Osteoblast (primary cell): ENCODE measurements around the gene GPR42. TPM values are rescaled to one million over a fixed set of nuclear protein-coding genes. Genes with fewer than 3 reads are reported as not detected.

Experiments used
- DNase-seq: peaks from one replicate; pipeline ENCODE4 v3.0.0; 2011; ENCODE audit warnings: low spot score, mixed read lengths; ENCODE audit not compliant: insufficient read length; ENCODE audit errors: missing footprints
- H2AFZ ChIP-seq: 2 replicates; pipeline ENCODE4 v1.6.0; 2011; ENCODE audit warnings: mild to moderate bottlenecking, low read length
- H3K27ac ChIP-seq: 2 replicates; pipeline ENCODE4 v1.5.1; 2011; ENCODE audit warnings: mild to moderate bottlenecking, low read depth, low read length, moderate library complexity
- H3K27me3 ChIP-seq: 2 replicates; pipeline ENCODE4 v1.6.0; 2012; ENCODE audit warnings: mild to moderate bottlenecking, control low read depth, inconsistent platforms, low read length, moderate library complexity; ENCODE audit not compliant: insufficient read depth
- H3K36me3 ChIP-seq: 2 replicates; pipeline ENCODE4 v1.5.1; 2011; ENCODE audit warnings: mild to moderate bottlenecking, low read length, control low read depth, moderate library complexity; ENCODE audit not compliant: insufficient read depth
- H3K4me1 ChIP-seq: 2 replicates; pipeline ENCODE4 v1.5.1; 2011; ENCODE audit warnings: mild to moderate bottlenecking, low read length, control low read depth, moderate library complexity; ENCODE audit not compliant: insufficient read depth
- H3K4me2 ChIP-seq: 2 replicates; pipeline ENCODE4 v1.6.0; 2011; ENCODE audit warnings: mild to moderate bottlenecking, low read length; ENCODE audit not compliant: insufficient read depth
- H3K4me3 ChIP-seq: fragments of 200-600 bp; sonication (generic); 3 replicates; pipeline ENCODE4 v1.5.1; 2012; ENCODE audit warnings: mild to moderate bottlenecking, low read length, inconsistent platforms; ENCODE audit not compliant: insufficient read depth
- H3K79me2 ChIP-seq: 2 replicates; pipeline ENCODE4 v1.6.0; 2012; ENCODE audit warnings: mild to moderate bottlenecking, low read length, control low read depth, inconsistent platforms; ENCODE audit not compliant: insufficient read depth
- H3K9me3 ChIP-seq: 2 replicates; pipeline ENCODE4 v1.5.1; 2011; ENCODE audit warnings: low read depth, low read length, control low read depth
- H4K20me1 ChIP-seq: 2 replicates; pipeline ENCODE4 v1.6.0; 2012; ENCODE audit warnings: mild to moderate bottlenecking, low read length, control low read depth; ENCODE audit not compliant: insufficient read depth
- total RNA-seq: library from RNA; depleted of rRNA; stranded (reverse); fragments of >200 nt; gene quantifications from 2 replicates; pipeline ENCODE4 v1.2.3, GENCODE V29; 2012
- TF ChIP-seq, protein P1 (sequence below): IDR thresholded peaks from 2 replicates; pipeline ENCODE4 v1.5.1; 2011; ENCODE audit warnings: mild to moderate bottlenecking, low read depth, low read length, moderate library complexity; ENCODE audit errors: extremely low read depth

The GPR42 gene
- total RNA-seq, 1 donor, result not detected

- peak; percentile 99 for DNase-seq
- no peaks in the 10 kb centered on the region for H3K9me3 ChIP-seq
These were observed 18.2 kb upstream of the GPR42 start for GRCh38 chr19:35352448-35353304.

DNA sequence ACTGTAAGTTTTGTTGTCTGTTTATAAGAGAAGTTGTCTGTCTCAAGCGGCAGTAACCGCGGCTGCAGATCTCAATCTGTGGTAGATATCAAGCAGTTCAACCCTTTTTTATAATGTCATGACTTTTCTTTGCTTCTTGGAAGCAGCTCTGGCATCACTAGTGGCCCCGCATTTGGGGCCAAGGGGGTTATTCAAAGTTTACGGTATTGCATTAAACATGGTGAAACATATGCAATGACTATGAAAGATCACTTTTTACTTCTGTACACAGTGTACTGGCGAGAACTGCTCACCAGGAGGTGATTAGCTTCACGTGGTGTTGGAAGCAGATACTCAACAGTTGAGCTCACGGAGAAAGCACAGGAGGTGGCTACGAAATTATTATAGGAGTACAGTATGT, 17.2 kb upstream of the GPR42 start:
- H3K4me3 ChIP-seq, result no peak overlapping the region
- H2AFZ ChIP-seq, result no peak overlapping the region
- no peaks in the 10 kb centered on the region for H3K79me2 ChIP-seq
- H3K4me1 ChIP-seq, result no peaks in the 10 kb centered on the region
- H3K27ac ChIP-seq, result no peak overlapping the region
- no peak for DNase-seq
- H3K36me3 ChIP-seq, result no peaks in the 10 kb centered on the region
- H3K27me3 ChIP-seq, result peaks cover 11% of the 10 kb centered on the region
- H3K4me2 ChIP-seq, result no peak overlapping the region
- TF ChIP-seq, protein P1, sequence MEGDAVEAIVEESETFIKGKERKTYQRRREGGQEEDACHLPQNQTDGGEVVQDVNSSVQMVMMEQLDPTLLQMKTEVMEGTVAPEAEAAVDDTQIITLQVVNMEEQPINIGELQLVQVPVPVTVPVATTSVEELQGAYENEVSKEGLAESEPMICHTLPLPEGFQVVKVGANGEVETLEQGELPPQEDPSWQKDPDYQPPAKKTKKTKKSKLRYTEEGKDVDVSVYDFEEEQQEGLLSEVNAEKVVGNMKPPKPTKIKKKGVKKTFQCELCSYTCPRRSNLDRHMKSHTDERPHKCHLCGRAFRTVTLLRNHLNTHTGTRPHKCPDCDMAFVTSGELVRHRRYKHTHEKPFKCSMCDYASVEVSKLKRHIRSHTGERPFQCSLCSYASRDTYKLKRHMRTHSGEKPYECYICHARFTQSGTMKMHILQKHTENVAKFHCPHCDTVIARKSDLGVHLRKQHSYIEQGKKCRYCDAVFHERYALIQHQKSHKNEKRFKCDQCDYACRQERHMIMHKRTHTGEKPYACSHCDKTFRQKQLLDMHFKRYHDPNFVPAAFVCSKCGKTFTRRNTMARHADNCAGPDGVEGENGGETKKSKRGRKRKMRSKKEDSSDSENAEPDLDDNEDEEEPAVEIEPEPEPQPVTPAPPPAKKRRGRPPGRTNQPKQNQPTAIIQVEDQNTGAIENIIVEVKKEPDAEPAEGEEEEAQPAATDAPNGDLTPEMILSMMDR, result no peak
- H4K20me1 ChIP-seq, result no peaks in the 10 kb centered on the region
- no peaks in the 10 kb centered on the region for H3K9me3 ChIP-seq

More at GRCh38 chr19:35352448-35353304, 18.2 kb upstream of the GPR42 start:
- TF ChIP-seq, protein P1, result peak; percentile 84
- Histone ChIP-seq H3K4me1 (no peaks in the 10 kb centered on the region), H3K36me3 (no peaks in the 10 kb centered on the region), H4K20me1 (no peaks in the 10 kb centered on the region), H3K4me3 (no peak overlapping the region), H2AFZ (no peak overlapping the region), H3K27ac (no peak overlapping the region), H3K27me3 (peaks cover 6% of the 10 kb centered on the region), H3K4me2 (no peak overlapping the region), H3K79me2 (no peaks in the 10 kb centered on the region)

DNA sequence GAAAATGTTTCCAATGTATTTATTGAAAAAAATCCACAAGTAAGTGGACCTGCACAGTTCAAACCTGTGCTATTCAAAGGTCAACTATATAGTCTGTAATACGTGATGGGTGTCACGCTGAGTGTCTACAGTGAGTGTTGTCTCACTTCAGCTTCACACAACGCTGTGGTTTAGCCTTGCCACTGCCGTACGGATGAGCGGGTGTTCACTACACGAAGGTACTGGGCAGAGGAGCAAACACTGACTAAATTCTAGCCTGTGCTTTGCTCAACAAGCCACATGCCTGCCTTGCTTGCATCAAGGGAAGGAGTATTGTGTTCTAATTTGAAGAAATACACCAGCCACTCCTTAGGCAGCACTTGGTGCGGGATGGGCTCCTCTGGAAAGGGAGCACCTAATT, 16.0 kb upstream of the GPR42 start:
- TF ChIP-seq, protein P1, result no peak
- no peaks in the 10 kb centered on the region for H3K4me1 ChIP-seq

GRCh38 chr19:35355791-35356460, 14.9 kb upstream of the GPR42 start:
- Histone ChIP-seq H3K27me3 (peaks cover 11% of the 10 kb centered on the region), H3K36me3 (no peaks in the 10 kb centered on the region), H3K79me2 (no peaks in the 10 kb centered on the region), H2AFZ (no peak overlapping the region), H3K4me1 (no peaks in the 10 kb centered on the region), H4K20me1 (no peaks in the 10 kb centered on the region), H3K4me2 (no peak overlapping the region), H3K4me3 (no peak overlapping the region), H3K27ac (no peak overlapping the region), H3K9me3 (no peaks in the 10 kb centered on the region)
- DNase-seq, result no peak
- TF ChIP-seq, protein P1, result no peak

More for the DNA sequence above, 16.0 kb upstream of the GPR42 start:
- Histone ChIP-seq H3K27ac (no peak overlapping the region), H4K20me1 (no peaks in the 10 kb centered on the region), H3K4me2 (no peak overlapping the region), H3K9me3 (no peaks in the 10 kb centered on the region), H3K79me2 (no peaks in the 10 kb centered on the region), H2AFZ (no peak overlapping the region), H3K27me3 (peaks cover 11% of the 10 kb centered on the region), H3K4me3 (no peak overlapping the region), H3K36me3 (no peaks in the 10 kb centered on the region)
- no peak for DNase-seq
